Stimulated activated CD4-positive, alpha-beta T cell treated with anti-CD3 and anti-CD28 coated beads, Interleukin-1b, Interleukin-23, amount 100 ng/mL, for 4 hours (primary cell): ENCODE results near the gene CLSTN2.

Source experiments
- DNase-seq, 2 donors: peaks; one replicate each; pipeline ENCODE4 v3.0.0-alpha.2; 2020; ENCODE audit warnings: low read depth in 2 of 2

CLSTN2 gene

GRCh38 chr3:140148824-140149390 lies 213.9 kb downstream of the CLSTN2 start:
- no peak for DNase-seq

GRCh38 chr3:140151321-140151720 lies 216.3 kb downstream of the CLSTN2 start:
- no peak for DNase-seq

- DNase-seq: no peak
Observed at GRCh38 chr3:140152851-140153639, 218.1 kb downstream of the CLSTN2 start.

- no peak for DNase-seq
Observed at GRCh38 chr3:140153736-140154135, 218.8 kb downstream of the CLSTN2 start.

GRCh38 chr3:140157161-140157560 lies 222.2 kb downstream of the CLSTN2 start:
- no peak for DNase-seq

GRCh38 chr3:140159646-140160045 lies 224.7 kb downstream of the CLSTN2 start:
- no peak for DNase-seq

GRCh38 chr3:140160553-140160952 lies 225.6 kb downstream of the CLSTN2 start:
- no peak for DNase-seq

GRCh38 chr3:140162551-140162950 lies 227.6 kb downstream of the CLSTN2 start:
- DNase-seq: no peak

- DNase-seq: no peak
Observed at GRCh38 chr3:140163159-140163763, 228.3 kb downstream of the CLSTN2 start.

- no peak for DNase-seq
Observed at GRCh38 chr3:140164156-140164555, 229.2 kb downstream of the CLSTN2 start.

GRCh38 chr3:140164922-140165590 lies 230.1 kb downstream of the CLSTN2 start:
- no peak for DNase-seq

- no peak for DNase-seq
Observed at GRCh38 chr3:140165781-140166180, 230.8 kb downstream of the CLSTN2 start.

GRCh38 chr3:140166861-140167599 lies 232.0 kb downstream of the CLSTN2 start:
- no peak for DNase-seq

- DNase-seq: no peak
Observed at GRCh38 chr3:140167600-140168281, 232.8 kb downstream of the CLSTN2 start.

GRCh38 chr3:140170612-140171011 lies 235.6 kb downstream of the CLSTN2 start:
- no peak for DNase-seq

GRCh38 chr3:140176526-140176925 lies 241.5 kb downstream of the CLSTN2 start:
- DNase-seq: no peak

- no peak for DNase-seq
Observed at GRCh38 chr3:140177943-140178342, 243.0 kb downstream of the CLSTN2 start.

GRCh38 chr3:140178482-140178881 lies 243.5 kb downstream of the CLSTN2 start:
- DNase-seq: no peak

- DNase-seq: no peak
Observed at GRCh38 chr3:140180603-140181002, 245.6 kb downstream of the CLSTN2 start.

- no peak for DNase-seq
Observed at GRCh38 chr3:140185375-140185774, 250.4 kb downstream of the CLSTN2 start.

- no peak for DNase-seq
Observed at GRCh38 chr3:140186421-140186920, 251.5 kb downstream of the CLSTN2 start.
